ENCODE data around the gene BGN.

Gene BGN

GRCh38 chrX:153486171-153486570 is 8.6 kb upstream of the BGN start:
- Histone ChIP-seq H3K9me3 (ENCODE audit: control insufficient read depth, insufficient read depth, low read length) (peaks cover 29% of the 10 kb centered on the region), H3K4me3 (ENCODE audit: low read depth, low read length) (no peak overlapping the region), H3K36me3 (ENCODE audit: control insufficient read depth, insufficient read depth, low read length) (no peaks in the 10 kb centered on the region), H3K4me1 (ENCODE audit: control insufficient read depth, insufficient read depth, low read length) (no peaks in the 10 kb centered on the region), H3K9ac (ENCODE audit: low read depth, low read length) (no peak overlapping the region), H3K27me3 (ENCODE audit: control insufficient read depth, insufficient read depth, low read length) (no peaks in the 10 kb centered on the region), H3K27ac (ENCODE audit: low read depth, low read length) (no peak overlapping the region)

- Histone ChIP-seq H3K4me3 (ENCODE audit: low read depth, low read length) (no peak overlapping the region), H3K27me3 (ENCODE audit: control insufficient read depth, insufficient read depth, low read length) (no peaks in the 10 kb centered on the region), H3K27ac (ENCODE audit: low read depth, low read length) (no peak overlapping the region), H3K9ac (ENCODE audit: low read depth, low read length) (no peak overlapping the region), H3K9me3 (ENCODE audit: control insufficient read depth, insufficient read depth, low read length) (peaks cover 26% of the 10 kb centered on the region), H3K4me1 (ENCODE audit: control insufficient read depth, insufficient read depth, low read length) (no peaks in the 10 kb centered on the region), H3K36me3 (ENCODE audit: control insufficient read depth, insufficient read depth, low read length) (no peaks in the 10 kb centered on the region)
These were observed 7.1 kb upstream of the BGN start for GRCh38 chrX:153487590-153488071.

- Histone ChIP-seq H3K4me1 (ENCODE audit: control insufficient read depth, insufficient read depth, low read length) (no peaks in the 10 kb centered on the region), H3K27ac (ENCODE audit: low read depth, low read length) (no peak overlapping the region), H3K4me3 (ENCODE audit: low read depth, low read length) (no peak overlapping the region), H3K9ac (ENCODE audit: low read depth, low read length) (no peak overlapping the region), H3K36me3 (ENCODE audit: control insufficient read depth, insufficient read depth, low read length) (no peaks in the 10 kb centered on the region), H3K9me3 (ENCODE audit: control insufficient read depth, insufficient read depth, low read length) (peaks cover 24% of the 10 kb centered on the region), H3K27me3 (ENCODE audit: control insufficient read depth, insufficient read depth, low read length) (no peaks in the 10 kb centered on the region)
These were observed 6.4 kb upstream of the BGN start for GRCh38 chrX:153488231-153488914.

GRCh38 chrX:153490217-153490930 is 4.4 kb upstream of the BGN start:
- Histone ChIP-seq H3K27ac (ENCODE audit: low read depth, low read length) (no peak overlapping the region), H3K9ac (ENCODE audit: low read depth, low read length) (no peak overlapping the region), H3K4me1 (ENCODE audit: control insufficient read depth, insufficient read depth, low read length) (no peaks in the 10 kb centered on the region), H3K27me3 (ENCODE audit: control insufficient read depth, insufficient read depth, low read length) (no peaks in the 10 kb centered on the region), H3K9me3 (ENCODE audit: control insufficient read depth, insufficient read depth, low read length) (peaks cover 26% of the 10 kb centered on the region), H3K4me3 (ENCODE audit: low read depth, low read length) (no peak overlapping the region), H3K36me3 (ENCODE audit: control insufficient read depth, insufficient read depth, low read length) (no peaks in the 10 kb centered on the region)

GRCh38 chrX:153491351-153491914 is 3.3 kb upstream of the BGN start:
- Histone ChIP-seq H3K36me3 (ENCODE audit: control insufficient read depth, insufficient read depth, low read length) (no peaks in the 10 kb centered on the region), H3K4me1 (ENCODE audit: control insufficient read depth, insufficient read depth, low read length) (no peaks in the 10 kb centered on the region), H3K9me3 (ENCODE audit: control insufficient read depth, insufficient read depth, low read length) (peaks cover 26% of the 10 kb centered on the region), H3K27ac (ENCODE audit: low read depth, low read length) (no peak overlapping the region), H3K9ac (ENCODE audit: low read depth, low read length) (no peak overlapping the region), H3K4me3 (ENCODE audit: low read depth, low read length) (no peak overlapping the region), H3K27me3 (ENCODE audit: control insufficient read depth, insufficient read depth, low read length) (no peaks in the 10 kb centered on the region)

- Histone ChIP-seq H3K9ac (ENCODE audit: low read depth, low read length) (no peak overlapping the region), H3K9me3 (ENCODE audit: control insufficient read depth, insufficient read depth, low read length) (peaks cover 24% of the 10 kb centered on the region), H3K27me3 (ENCODE audit: control insufficient read depth, insufficient read depth, low read length) (no peaks in the 10 kb centered on the region), H3K4me1 (ENCODE audit: control insufficient read depth, insufficient read depth, low read length) (no peaks in the 10 kb centered on the region), H3K27ac (ENCODE audit: low read depth, low read length) (no peak overlapping the region), H3K36me3 (ENCODE audit: control insufficient read depth, insufficient read depth, low read length) (no peaks in the 10 kb centered on the region), H3K4me3 (ENCODE audit: low read depth, low read length) (no peak overlapping the region)
These were observed 2.9 kb upstream of the BGN start for GRCh38 chrX:153491918-153492317.

- peaks cover 24% of the 10 kb centered on the region for H3K9me3 ChIP-seq (ENCODE audit: control insufficient read depth, insufficient read depth, low read length)
- no peaks in the 10 kb centered on the region for H3K27me3 ChIP-seq (ENCODE audit: control insufficient read depth, insufficient read depth, low read length)
- H3K4me1 ChIP-seq (ENCODE audit: control insufficient read depth, insufficient read depth, low read length), result no peaks in the 10 kb centered on the region
- no peak overlapping the region for H3K9ac ChIP-seq (ENCODE audit: low read depth, low read length)
- H3K36me3 ChIP-seq (ENCODE audit: control insufficient read depth, insufficient read depth, low read length), result no peaks in the 10 kb centered on the region
- no peak overlapping the region for H3K27ac ChIP-seq (ENCODE audit: low read depth, low read length)
- no peak overlapping the region for H3K4me3 ChIP-seq (ENCODE audit: low read depth, low read length)
These were observed 2.2 kb upstream of the BGN start for GRCh38 chrX:153492543-153492942.

GRCh38 chrX:153493085-153493484 is 1.7 kb upstream of the BGN start:
- Histone ChIP-seq H3K4me1 (ENCODE audit: control insufficient read depth, insufficient read depth, low read length) (no peaks in the 10 kb centered on the region), H3K9me3 (ENCODE audit: control insufficient read depth, insufficient read depth, low read length) (peaks cover 27% of the 10 kb centered on the region), H3K9ac (ENCODE audit: low read depth, low read length) (no peak overlapping the region), H3K27me3 (ENCODE audit: control insufficient read depth, insufficient read depth, low read length) (no peaks in the 10 kb centered on the region), H3K36me3 (ENCODE audit: control insufficient read depth, insufficient read depth, low read length) (no peaks in the 10 kb centered on the region), H3K27ac (ENCODE audit: low read depth, low read length) (no peak overlapping the region), H3K4me3 (ENCODE audit: low read depth, low read length) (no peak overlapping the region)

GRCh38 chrX:153494061-153494460 is 719 bp upstream of the BGN start:
- H3K9ac ChIP-seq (ENCODE audit: low read depth, low read length), result no peak overlapping the region
- no peak overlapping the region for H3K27ac ChIP-seq (ENCODE audit: low read depth, low read length)
- H3K4me1 ChIP-seq (ENCODE audit: control insufficient read depth, insufficient read depth, low read length), result no peaks in the 10 kb centered on the region
- peaks cover 35% of the 10 kb centered on the region for H3K9me3 ChIP-seq (ENCODE audit: control insufficient read depth, insufficient read depth, low read length)
- no peaks in the 10 kb centered on the region for H3K36me3 ChIP-seq (ENCODE audit: control insufficient read depth, insufficient read depth, low read length)
- no peaks in the 10 kb centered on the region for H3K27me3 ChIP-seq (ENCODE audit: control insufficient read depth, insufficient read depth, low read length)
- no peak overlapping the region for H3K4me3 ChIP-seq (ENCODE audit: low read depth, low read length)

- Histone ChIP-seq H3K4me3 (ENCODE audit: low read depth, low read length) (peak overlapping the region; percentile 51), H3K9ac (ENCODE audit: low read depth, low read length) (no peak overlapping the region)
These were observed 577 bp downstream of the BGN start for GRCh38 chrX:153495362-153495751.

More at GRCh38 chrX:153495362-153495751, 577 bp downstream of the BGN start:
- Histone ChIP-seq H3K4me1 (ENCODE audit: control insufficient read depth, insufficient read depth, low read length) (no peaks in the 10 kb centered on the region), H3K9me3 (ENCODE audit: control insufficient read depth, insufficient read depth, low read length) (peaks cover 30% of the 10 kb centered on the region), H3K27ac (ENCODE audit: low read depth, low read length) (no peak overlapping the region), H3K36me3 (ENCODE audit: control insufficient read depth, insufficient read depth, low read length) (no peaks in the 10 kb centered on the region), H3K27me3 (ENCODE audit: control insufficient read depth, insufficient read depth, low read length) (no peaks in the 10 kb centered on the region)
